ENCODE results near the gene TMC5. TPM values are rescaled to one million over a fixed set of nuclear protein-coding genes. Genes with fewer than 3 reads are reported as not detected.

TMC5 gene
- total RNA-seq, 1 donor from 2014 or later: 0.32 TPM

DNA sequence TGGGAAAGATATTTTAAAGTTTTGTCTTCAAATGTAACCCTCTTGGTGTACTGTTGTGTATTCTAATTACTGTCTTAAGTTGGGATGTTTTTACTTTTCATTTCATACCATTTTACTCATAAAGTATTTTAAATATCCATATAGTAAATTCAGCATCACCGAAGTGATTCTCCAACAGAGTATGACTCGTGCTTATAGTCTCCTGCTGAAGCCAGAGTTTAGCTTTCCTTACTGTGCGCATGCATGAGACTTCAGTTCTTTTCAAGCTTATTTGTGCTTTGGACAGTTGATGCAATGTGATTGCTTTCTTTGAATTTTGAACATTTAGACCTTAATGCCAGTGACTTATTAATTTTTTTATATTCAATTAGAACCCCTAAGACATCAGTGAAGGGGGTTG lies 130.5 kb downstream of the TMC5 start:
- Histone ChIP-seq H3K79me2 (ENCODE audit: low read depth) (no peaks in the 10 kb centered on the region), H4K20me1 (ENCODE audit: low read depth) (no peaks in the 10 kb centered on the region), H3K4me1 (no peaks in the 10 kb centered on the region), H3K9ac (no peak overlapping the region), H3F3A (ENCODE audit: low read depth) (no peaks in the 10 kb centered on the region), H3K9me3 (ENCODE audit: low read depth) (no peaks in the 10 kb centered on the region), H3K27ac (no peak overlapping the region), H3K4me2 (no peak overlapping the region), H3K27me3 (no peaks in the 10 kb centered on the region), H3K4me3 (no peak overlapping the region), H3K36me3 (peaks cover 18% of the 10 kb centered on the region), H2AFZ (replicated peaks) (no peak overlapping the region)
- H3K36me3 Mint-ChIP-seq: peaks cover 17% of the 10 kb centered on the region
- no peak overlapping the region for H3K4me3 Mint-ChIP-seq
- TF ChIP-seq EZH2 (IDR thresholded peaks at IDR 0.05): no peak
- no peak for TF ChIP-seq EZH2phosphoT487 (IDR thresholded peaks at IDR 0.05)
- no peak for TF ChIP-seq CTCF (IDR thresholded peaks at IDR 0.05)
- H3K27ac Mint-ChIP-seq: no peak overlapping the region
- H3K4me1 Mint-ChIP-seq: no peaks in the 10 kb centered on the region
- no peaks in the 10 kb centered on the region for H3K27me3 Mint-ChIP-seq (ENCODE audit: insufficient read depth, low read depth)
- DNase-seq (ENCODE audit: low spot score): no peak
- no peaks in the 10 kb centered on the region for H3K9me3 Mint-ChIP-seq

Other genes with a start within 250 kb of the TMC5 start
- gene SYT17, start 249.6 kb upstream of the TMC5 start, total RNA-seq (ENCODE audit: low replicate concordance): 7.2 TPM in 2 replicates
- 1.9 and 8.2 TPM in 2 replicates for gene CLEC19A, start 132.2 kb upstream of the TMC5 start, total RNA-seq (ENCODE audit: low replicate concordance)
- 43.0 and 43.4 TPM in 2 replicates for gene GDE1, start 104.2 kb downstream of the TMC5 start, total RNA-seq (ENCODE audit: low replicate concordance)
- 21.5 and 32.7 TPM in 2 replicates for gene CCP110, start 106.1 kb downstream of the TMC5 start, total RNA-seq (ENCODE audit: low replicate concordance)
- 47.3 and 57.1 TPM in 2 replicates for gene VPS35L, start 137.8 kb downstream of the TMC5 start, total RNA-seq (ENCODE audit: low replicate concordance)

All from neural progenitor cell (in vitro differentiated cells).